DOHH2 (cell line): Measurements from ENCODE around the gene GPR45.

Experiments used
- CTCF ChIP-seq: fragments of 200-600 bp; sonication (generic); IDR thresholded peaks from one replicate; pipeline ENCODE4 v1.5.1; 2014; ENCODE audit warnings: antibody characterized with exemption, mild to moderate bottlenecking, low read depth, low read length; ENCODE audit not compliant: poor library complexity, severe bottlenecking
- EZH2phosphoT487 ChIP-seq: fragments of 200-600 bp; sonication (generic); IDR thresholded peaks from 2 replicates; pipeline ENCODE4 v1.6.1; 2017; ENCODE audit warnings: borderline replicate concordance, mild to moderate bottlenecking, antibody characterized with exemption, low read length, moderate library complexity, mixed read lengths

- TF ChIP-seq CTCF (no peak), EZH2phosphoT487 (no peak)
Measured at GRCh38 chr2:105236060-105236424, 5.5 kb upstream of the GPR45 start.
